ENCODE data around the gene ST3GAL5. TPM values are rescaled to one million over a fixed set of nuclear protein-coding genes. Genes with fewer than 3 reads are reported as not detected.

Gene ST3GAL5
- total and polyA plus RNA-seq, 5 donors from 2014 or later: 11.3 to 25.8 (median 14.8) TPM

DNA sequence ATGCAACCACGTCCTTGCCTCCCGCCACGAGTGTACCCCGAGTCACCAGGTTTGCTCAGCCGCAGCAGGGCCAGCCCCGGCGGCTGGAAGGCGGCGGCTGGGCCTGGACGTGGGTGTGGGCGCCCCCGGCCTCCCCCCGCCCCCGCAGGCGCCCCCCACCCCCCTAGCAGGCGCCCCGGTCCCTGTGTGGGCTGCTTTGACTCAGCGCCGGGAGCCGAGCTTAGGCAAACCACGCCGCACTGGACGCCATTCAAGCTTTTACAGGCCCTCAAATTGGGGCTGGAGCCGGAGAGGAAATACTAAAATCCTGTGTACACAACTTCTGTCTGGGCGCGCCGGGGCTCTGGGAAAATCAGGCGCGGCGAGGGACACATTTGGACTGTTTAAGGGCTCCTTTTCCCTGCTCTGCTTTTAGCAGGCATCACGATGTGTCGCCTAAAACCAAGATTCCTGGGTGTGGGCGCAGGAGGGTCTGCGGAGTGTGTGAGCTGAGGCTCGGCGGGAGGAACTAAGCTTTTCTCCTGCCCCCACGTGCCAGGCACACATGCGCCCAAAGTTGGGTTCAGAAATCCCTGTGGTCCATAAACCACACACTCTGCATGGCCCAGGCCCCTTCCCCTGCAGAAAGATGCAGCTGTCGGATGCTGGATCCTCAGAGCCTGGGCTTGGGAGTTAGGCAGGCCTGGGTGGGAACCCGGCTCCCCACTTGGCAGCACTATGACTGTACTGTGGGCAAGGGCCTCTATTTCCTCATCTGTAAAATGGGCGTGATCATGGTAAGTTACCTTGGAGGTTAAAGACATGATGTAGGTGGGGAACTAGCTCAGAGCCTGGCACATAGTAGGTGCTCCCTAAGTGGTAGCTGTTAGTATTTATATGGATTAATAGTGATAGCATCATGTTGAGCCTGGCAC is 77.4 kb downstream of the ST3GAL5 start:
- no peak for DNase-seq
- Mint-ChIP-seq H3K27me3 (peaks cover 11% of the 10 kb centered on the region), H3K27ac (no peak overlapping the region)

DNA sequence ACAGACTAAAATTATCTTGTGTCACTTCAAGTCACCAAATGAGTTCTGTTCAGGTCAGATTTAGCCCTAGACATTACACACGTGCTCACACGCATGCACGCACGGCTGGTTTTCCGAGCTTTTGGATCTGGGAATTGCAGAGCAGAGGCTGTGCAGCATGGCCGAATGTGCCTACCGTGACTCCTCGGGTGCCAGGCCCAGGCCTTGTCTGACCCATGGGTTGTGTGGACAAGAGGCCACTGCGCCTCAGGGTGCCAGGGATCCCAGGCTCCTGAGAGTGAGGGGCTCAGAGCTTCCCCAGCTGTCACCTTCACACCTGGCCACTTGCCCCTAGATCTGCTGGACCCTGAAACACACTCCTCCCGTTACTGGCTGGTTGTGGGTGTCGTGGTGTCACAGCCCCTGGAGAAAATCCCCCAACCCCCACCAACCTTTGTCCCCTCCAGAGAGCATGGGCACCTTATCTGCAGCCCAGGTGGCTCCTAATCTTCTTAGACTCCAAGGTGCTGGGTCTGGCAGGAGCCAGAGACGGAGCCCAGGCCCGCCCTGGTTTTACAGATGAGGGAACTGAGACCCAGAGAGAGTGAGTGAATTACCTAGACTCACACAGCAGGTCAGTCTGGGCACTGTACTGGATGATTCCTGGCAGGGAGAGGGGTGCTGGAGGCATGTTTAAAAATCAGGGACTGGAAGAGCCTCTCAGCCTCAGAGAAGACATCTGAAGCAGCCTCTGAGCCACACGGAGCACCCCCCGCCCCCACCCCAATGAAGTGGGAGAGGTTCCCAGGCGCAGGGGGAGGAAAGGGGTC is 78.2 kb downstream of the ST3GAL5 start:
- no peak overlapping the region for H3K4me3 Mint-ChIP-seq

More for the DNA sequence above, 77.4 kb downstream of the ST3GAL5 start:
- Mint-ChIP-seq H3K4me1 (peaks cover 0 to 3% (median 1%) of the 10 kb centered on the region in 4 donors), H3K36me3 (no peaks in the 10 kb centered on the region), H3K4me3 (no peak overlapping the region), H3K9me3 (no peaks in the 10 kb centered on the region)
- H3K4me3 ChIP-seq (ENCODE audit: low read depth, low read length): no peak overlapping the region
- H3K36me3 ChIP-seq (ENCODE audit: control insufficient read depth, insufficient read depth, low read length): no peaks in the 10 kb centered on the region
- H3K27ac ChIP-seq (ENCODE audit: insufficient read depth, low read length, poor library complexity, severe bottlenecking): no peak overlapping the region
- no peak for ATAC-seq (ENCODE audit: low read depth in 2 of 2)
- H3K4me1 ChIP-seq (ENCODE audit: control insufficient read depth, insufficient read depth, low read length, poor library complexity, severe bottlenecking): no peaks in the 10 kb centered on the region
- H3K9me3 ChIP-seq (ENCODE audit: control insufficient read depth in 2 of 2, low read length in 2 of 2): no peaks in the 10 kb centered on the region
- H3K27me3 ChIP-seq (ENCODE audit: control insufficient read depth, insufficient read depth, low read length): no peaks in the 10 kb centered on the region

DNA sequence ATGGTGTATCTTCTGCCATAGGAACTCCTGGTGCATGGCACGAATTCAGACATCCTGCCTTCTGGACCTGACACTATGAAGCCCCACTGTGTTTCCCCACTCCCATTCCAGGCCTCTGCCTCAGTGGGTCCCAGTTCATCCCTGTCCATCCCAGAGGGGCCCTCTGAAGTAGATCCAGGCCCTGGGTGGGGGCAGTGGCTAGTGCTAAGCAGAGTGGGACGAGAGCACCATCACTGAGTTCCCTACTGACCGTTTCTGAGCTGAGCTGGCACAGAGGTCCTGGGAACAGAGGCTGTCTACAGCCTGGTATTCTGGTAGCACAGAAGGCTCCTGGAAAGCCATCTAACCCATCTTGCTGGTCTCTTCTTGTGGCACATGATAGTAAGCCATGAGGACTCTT is 81.0 kb downstream of the ST3GAL5 start:
- H3K9me3 ChIP-seq (ENCODE audit: control insufficient read depth in 2 of 2, low read length in 2 of 2): no peaks in the 10 kb centered on the region
- Mint-ChIP-seq H3K36me3 (no peaks in the 10 kb centered on the region), H3K4me3 (no peak overlapping the region), H3K27me3 (peaks cover 19% of the 10 kb centered on the region), H3K4me1 (peaks cover 5 to 14% (median 9%) of the 10 kb centered on the region in 4 donors), H3K9me3 (peaks cover 0 to 2% (median 0%) of the 10 kb centered on the region in 7 donors), H3K27ac (no peak overlapping the region)
- DNase-seq: no peak
- peaks cover 5% of the 10 kb centered on the region for H3K4me1 ChIP-seq (ENCODE audit: control insufficient read depth, insufficient read depth, low read length, poor library complexity, severe bottlenecking)
- H3K27me3 ChIP-seq (ENCODE audit: control insufficient read depth, insufficient read depth, low read length): no peaks in the 10 kb centered on the region
- no peak for ATAC-seq (ENCODE audit: low read depth in 2 of 2)
- H3K4me3 ChIP-seq (ENCODE audit: low read depth, low read length): no peak overlapping the region
- no peak overlapping the region for H3K27ac ChIP-seq (ENCODE audit: insufficient read depth, low read length, poor library complexity, severe bottlenecking)
- H3K36me3 ChIP-seq (ENCODE audit: control insufficient read depth, insufficient read depth, low read length): no peaks in the 10 kb centered on the region

More for the DNA sequence above, 78.2 kb downstream of the ST3GAL5 start:
- Mint-ChIP-seq H3K36me3 (no peaks in the 10 kb centered on the region), H3K27me3 (peaks cover 11% of the 10 kb centered on the region), H3K4me1 (peaks cover 0 to 3% (median 1%) of the 10 kb centered on the region in 4 donors), H3K9me3 (no peaks in the 10 kb centered on the region), H3K27ac (no peak overlapping the region)
- H3K4me1 ChIP-seq (ENCODE audit: control insufficient read depth, insufficient read depth, low read length, poor library complexity, severe bottlenecking): no peaks in the 10 kb centered on the region
- H3K36me3 ChIP-seq (ENCODE audit: control insufficient read depth, insufficient read depth, low read length): no peaks in the 10 kb centered on the region
- no peaks in the 10 kb centered on the region for H3K9me3 ChIP-seq (ENCODE audit: control insufficient read depth in 2 of 2, low read length in 2 of 2)
- no peak overlapping the region for H3K27ac ChIP-seq (ENCODE audit: insufficient read depth, low read length, poor library complexity, severe bottlenecking)
- H3K27me3 ChIP-seq (ENCODE audit: control insufficient read depth, insufficient read depth, low read length): no peaks in the 10 kb centered on the region
- no peak overlapping the region for H3K4me3 ChIP-seq (ENCODE audit: low read depth, low read length)
- no peak for DNase-seq
- ATAC-seq (ENCODE audit: low read depth in 2 of 2): no peak

DNA sequence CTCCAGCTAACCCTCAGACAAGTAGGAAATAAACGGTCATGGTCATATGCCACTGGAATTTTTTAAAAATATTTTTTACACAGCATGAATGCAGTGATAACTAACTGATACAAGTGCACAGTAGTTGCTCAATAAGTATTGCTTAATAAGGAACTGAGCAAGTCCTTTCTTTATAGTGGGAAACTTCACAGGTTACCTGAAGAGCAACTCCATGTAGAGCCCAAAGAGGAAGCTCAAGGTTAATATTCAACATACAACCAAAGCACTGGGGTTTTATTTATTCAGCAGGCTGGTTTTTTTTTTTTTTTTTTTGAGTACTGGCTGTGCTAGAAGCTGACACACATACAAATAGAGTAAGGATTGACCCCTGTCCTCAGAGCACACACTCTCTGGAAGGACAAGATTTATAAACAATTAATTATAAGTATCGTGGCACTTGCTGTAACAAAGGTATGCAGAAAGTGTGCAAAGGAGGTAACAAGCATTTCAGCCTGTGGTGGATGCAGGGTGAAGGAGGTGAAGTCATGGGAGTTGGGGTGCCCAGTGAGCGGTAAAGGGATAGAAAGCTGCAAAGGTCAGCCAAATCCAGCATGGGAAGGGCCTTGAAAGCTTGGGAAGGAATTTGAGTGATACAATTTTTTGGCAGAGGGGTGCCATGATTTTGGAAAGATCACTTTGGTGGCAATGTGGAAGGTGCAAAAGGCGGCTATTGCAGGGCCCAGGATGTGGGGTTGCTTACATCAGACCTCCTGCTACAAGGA is 82.3 kb downstream of the ST3GAL5 start:
- H3K4me3 ChIP-seq (ENCODE audit: low read depth, low read length): no peak overlapping the region
- no peaks in the 10 kb centered on the region for H3K9me3 ChIP-seq (ENCODE audit: control insufficient read depth in 2 of 2, low read length in 2 of 2)
- DNase-seq (no peak), ATAC-seq (ENCODE audit: low read depth in 2 of 2) (no peak)
- H3K9me3 Mint-ChIP-seq: peaks cover 0 to 2% (median 0%) of the 10 kb centered on the region in 7 donors
- peaks cover 5 to 14% (median 9%) of the 10 kb centered on the region in 4 donors for H3K4me1 Mint-ChIP-seq
- H3K27me3 Mint-ChIP-seq: peaks cover 23% of the 10 kb centered on the region
- peaks cover 2% of the 10 kb centered on the region for H3K27me3 ChIP-seq (ENCODE audit: control insufficient read depth, insufficient read depth, low read length)
- no peak overlapping the region for H3K27ac ChIP-seq (ENCODE audit: insufficient read depth, low read length, poor library complexity, severe bottlenecking)
- H3K36me3 Mint-ChIP-seq: no peaks in the 10 kb centered on the region
- peaks cover 5% of the 10 kb centered on the region for H3K4me1 ChIP-seq (ENCODE audit: control insufficient read depth, insufficient read depth, low read length, poor library complexity, severe bottlenecking)
- H3K27ac Mint-ChIP-seq: no peak overlapping the region
- H3K4me3 Mint-ChIP-seq: no peak overlapping the region
- H3K36me3 ChIP-seq (ENCODE audit: control insufficient read depth, insufficient read depth, low read length): no peaks in the 10 kb centered on the region

DNA sequence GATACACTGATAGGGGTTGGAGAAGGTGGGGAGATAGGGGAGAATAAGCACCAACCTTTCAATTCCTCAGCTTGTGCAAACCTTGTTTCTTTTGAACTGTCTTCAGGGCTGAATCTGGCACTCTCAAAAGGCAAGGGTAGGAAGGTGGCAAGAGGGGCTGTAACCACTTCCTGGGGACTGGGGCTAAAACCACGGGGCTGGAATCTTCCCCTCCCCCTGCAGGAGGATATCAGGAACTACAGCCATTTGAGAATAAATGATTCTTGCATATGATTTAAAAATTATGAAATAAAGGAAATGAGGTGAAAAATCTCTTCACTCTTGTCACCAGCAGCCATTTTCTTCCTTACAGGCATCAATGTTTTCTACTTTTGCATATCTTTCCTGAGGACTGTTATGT is 84.2 kb downstream of the ST3GAL5 start:
- Histone ChIP-seq H3K4me3 (ENCODE audit: low read depth, low read length) (no peak overlapping the region), H3K9me3 (ENCODE audit: control insufficient read depth in 2 of 2, low read length in 2 of 2) (peaks cover 0 to 8% of the 10 kb centered on the region in 2 experiments), H3K27ac (ENCODE audit: insufficient read depth, low read length, poor library complexity, severe bottlenecking) (no peak overlapping the region), H3K27me3 (ENCODE audit: control insufficient read depth, insufficient read depth, low read length) (peaks cover 8% of the 10 kb centered on the region), H3K4me1 (ENCODE audit: control insufficient read depth, insufficient read depth, low read length, poor library complexity, severe bottlenecking) (peaks cover 5% of the 10 kb centered on the region), H3K36me3 (ENCODE audit: control insufficient read depth, insufficient read depth, low read length) (no peaks in the 10 kb centered on the region)
- DNase-seq (peak in 2 of 3 donors; percentile 22 to 63), ATAC-seq (ENCODE audit: low read depth in 2 of 2) (peak in 1 of 2 donors; percentile 71)
- Mint-ChIP-seq H3K4me1 (peaks cover 5 to 14% (median 9%) of the 10 kb centered on the region in 4 donors), H3K27ac (no peak overlapping the region), H3K9me3 (peaks cover 0 to 2% (median 0%) of the 10 kb centered on the region in 7 donors), H3K4me3 (no peak overlapping the region), H3K27me3 (peaks cover 32% of the 10 kb centered on the region), H3K36me3 (no peaks in the 10 kb centered on the region)

DNA sequence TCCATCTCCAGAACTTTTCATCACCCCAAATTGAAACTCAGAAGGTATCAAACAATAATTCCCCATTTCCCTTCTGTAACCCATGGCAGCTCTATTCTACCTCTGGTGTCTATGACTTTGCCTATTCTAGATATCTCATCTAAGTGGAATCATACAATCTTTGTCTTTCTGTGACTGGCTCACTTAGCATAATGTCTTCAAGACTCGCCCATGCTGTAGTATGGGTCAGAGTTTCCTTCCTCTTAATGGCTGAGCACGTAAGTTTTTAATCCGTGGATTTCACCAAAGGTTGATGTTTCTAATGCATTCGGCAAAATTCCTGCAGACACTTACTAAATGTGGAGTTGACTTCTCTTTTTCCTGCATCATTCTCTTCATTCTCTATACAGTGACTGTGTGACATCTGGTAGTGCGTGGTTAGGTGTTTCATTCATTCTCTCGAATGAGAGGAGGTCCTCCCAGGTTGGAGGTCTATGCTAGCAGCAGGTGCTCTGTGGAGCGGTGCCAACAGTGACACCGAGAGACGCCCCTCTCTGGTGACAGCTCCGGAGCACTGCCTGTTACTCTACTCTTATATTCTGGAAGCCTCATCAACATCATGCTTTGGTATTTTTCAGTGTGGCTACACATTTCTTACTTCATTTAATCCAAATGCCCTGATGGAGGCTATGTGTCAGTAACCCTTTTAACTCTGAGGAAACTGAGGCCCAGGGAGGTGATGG is 84.9 kb downstream of the ST3GAL5 start:
- H3K4me3 Mint-ChIP-seq: no peak overlapping the region
- H3K36me3 ChIP-seq (ENCODE audit: control insufficient read depth, insufficient read depth, low read length): no peaks in the 10 kb centered on the region
- no peak overlapping the region for H3K27ac ChIP-seq (ENCODE audit: insufficient read depth, low read length, poor library complexity, severe bottlenecking)
- ATAC-seq (ENCODE audit: low read depth in 2 of 2): no peak
- peaks cover 10% of the 10 kb centered on the region for H3K27me3 ChIP-seq (ENCODE audit: control insufficient read depth, insufficient read depth, low read length)
- H3K9me3 Mint-ChIP-seq: peaks cover 0 to 2% (median 0%) of the 10 kb centered on the region in 7 donors
- H3K4me1 Mint-ChIP-seq: peaks cover 5 to 14% (median 9%) of the 10 kb centered on the region in 4 donors
- peaks cover 5% of the 10 kb centered on the region for H3K4me1 ChIP-seq (ENCODE audit: control insufficient read depth, insufficient read depth, low read length, poor library complexity, severe bottlenecking)
- DNase-seq: no peak
- no peak overlapping the region for H3K4me3 ChIP-seq (ENCODE audit: low read depth, low read length)
- peaks cover 32% of the 10 kb centered on the region for H3K27me3 Mint-ChIP-seq
- H3K36me3 Mint-ChIP-seq: no peaks in the 10 kb centered on the region
- H3K9me3 ChIP-seq (ENCODE audit: control insufficient read depth in 2 of 2, low read length in 2 of 2): peaks cover 0 to 8% of the 10 kb centered on the region in 2 experiments
- no peak overlapping the region for H3K27ac Mint-ChIP-seq

Measured in CD4-positive, CD25-positive, alpha-beta regulatory T cell (primary cell).